Measurements from ENCODE around the gene UBE2E1.

The UBE2E1 gene

DNA sequence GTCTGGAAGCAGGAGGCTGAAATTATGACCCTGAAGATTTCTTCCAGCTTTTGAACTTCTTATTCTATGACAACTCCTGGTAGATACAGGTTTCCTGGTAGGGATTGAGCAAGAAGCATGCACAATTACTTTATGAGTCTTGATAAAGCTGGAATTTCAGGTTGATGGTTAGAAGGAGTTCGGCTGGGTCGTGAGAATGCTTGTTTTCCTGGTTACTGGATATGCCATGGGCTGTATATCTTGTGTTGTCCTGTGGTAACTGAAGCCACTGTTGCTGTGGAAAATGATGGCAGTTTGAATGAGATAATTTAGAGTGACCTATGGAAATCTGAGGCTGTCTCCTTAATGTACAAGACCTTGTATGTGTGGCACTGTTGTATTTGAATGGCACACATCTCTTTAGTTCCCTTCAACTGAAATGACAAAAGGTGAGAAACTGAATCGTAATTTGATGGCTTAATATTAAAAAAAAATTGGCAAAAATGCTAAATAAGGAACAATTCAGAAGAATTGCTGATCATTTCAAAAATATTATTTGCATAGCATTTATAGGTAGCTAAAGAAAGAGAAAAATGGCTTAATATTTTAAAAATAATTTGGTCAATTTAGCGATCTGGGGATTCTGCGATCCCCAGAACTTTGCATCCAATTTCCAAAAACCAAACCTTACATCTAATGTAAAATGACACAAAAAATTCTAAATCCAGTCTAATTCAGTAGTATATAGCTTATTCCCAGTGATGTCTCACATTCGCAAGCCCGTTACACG lies 1.1 kb upstream of the UBE2E1 start:
- Histone ChIP-seq H3K4me1 (peaks cover 19 to 29% (median 27%) of the 10 kb centered on the region in 10 experiments), H3K36me3 (peaks cover 8 to 23% (median 11%) of the 10 kb centered on the region in 11 experiments; a peak in 12 of 22 replicates), H3K9ac (0 out of 22 replicates have a peak overlapping the region, but pooled peaks of 1 of the 11 experiments have one; percentile 98), H3K27ac (no peak overlapping the region), H3K9me3 (replicated peaks in 1 of 11) (no peaks in the 10 kb centered on the region), H3K4me3 (no peak overlapping the region; a peak in 1 of 20 replicates), H3K4me2 (peak overlapping the region in 5 of 11 experiments; percentile 67 to 87 (median 76); a peak in 3 of 22 replicates), H3K27me3 (no peaks in the 10 kb centered on the region), H4K20me1 (peaks cover 24 to 30% (median 27%) of the 10 kb centered on the region in 11 experiments)
- TF ChIP-seq Cebpa-rat (IDR thresholded peaks at IDR 0.05) = no peak

DNA sequence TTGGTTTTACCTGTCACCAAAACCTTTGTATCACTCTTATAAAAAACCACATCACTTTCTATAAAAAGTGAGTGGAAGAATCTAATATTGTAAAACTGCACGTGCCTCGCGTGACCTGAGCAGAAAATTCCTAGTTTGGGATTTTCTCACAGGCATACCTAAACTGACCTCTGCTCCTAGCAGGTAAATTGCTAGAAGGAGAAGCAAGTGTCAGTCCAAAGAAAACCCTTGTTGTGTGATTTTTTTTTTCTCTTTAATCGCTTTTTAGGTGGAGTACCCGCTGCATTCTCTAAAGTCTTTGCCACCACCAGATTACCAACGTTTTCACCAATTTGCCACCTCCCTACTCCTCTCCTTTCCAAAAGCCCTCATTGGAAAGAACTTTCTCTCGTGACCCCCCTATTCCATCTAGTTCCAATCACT lies 534 bp upstream of the UBE2E1 start:
- Histone ChIP-seq H3K27me3 (no peaks in the 10 kb centered on the region), H4K20me1 (peaks cover 30 to 36% (median 33%) of the 10 kb centered on the region in 11 experiments), H3K4me1 (peaks cover 25 to 35% (median 33%) of the 10 kb centered on the region in 10 experiments), H3K9ac (peak overlapping the region; percentile 93 to 99 (median 97); a peak in 20 of 22 replicates), H3K4me2 (peak overlapping the region; percentile 38 to 87 (median 68)), H3K27ac (peak overlapping the region; percentile 59 to 98 (median 96); a peak in 21 of 22 replicates), H3K9me3 (replicated peaks in 1 of 11) (no peaks in the 10 kb centered on the region), H3K4me3 (peak overlapping the region; percentile 78 to 89 (median 82)), H3K36me3 (peaks cover 8 to 24% (median 11%) of the 10 kb centered on the region in 11 experiments; a peak in 12 of 22 replicates)
- TF ChIP-seq Cebpa-rat (IDR thresholded peaks at IDR 0.05) = no peak

DNA sequence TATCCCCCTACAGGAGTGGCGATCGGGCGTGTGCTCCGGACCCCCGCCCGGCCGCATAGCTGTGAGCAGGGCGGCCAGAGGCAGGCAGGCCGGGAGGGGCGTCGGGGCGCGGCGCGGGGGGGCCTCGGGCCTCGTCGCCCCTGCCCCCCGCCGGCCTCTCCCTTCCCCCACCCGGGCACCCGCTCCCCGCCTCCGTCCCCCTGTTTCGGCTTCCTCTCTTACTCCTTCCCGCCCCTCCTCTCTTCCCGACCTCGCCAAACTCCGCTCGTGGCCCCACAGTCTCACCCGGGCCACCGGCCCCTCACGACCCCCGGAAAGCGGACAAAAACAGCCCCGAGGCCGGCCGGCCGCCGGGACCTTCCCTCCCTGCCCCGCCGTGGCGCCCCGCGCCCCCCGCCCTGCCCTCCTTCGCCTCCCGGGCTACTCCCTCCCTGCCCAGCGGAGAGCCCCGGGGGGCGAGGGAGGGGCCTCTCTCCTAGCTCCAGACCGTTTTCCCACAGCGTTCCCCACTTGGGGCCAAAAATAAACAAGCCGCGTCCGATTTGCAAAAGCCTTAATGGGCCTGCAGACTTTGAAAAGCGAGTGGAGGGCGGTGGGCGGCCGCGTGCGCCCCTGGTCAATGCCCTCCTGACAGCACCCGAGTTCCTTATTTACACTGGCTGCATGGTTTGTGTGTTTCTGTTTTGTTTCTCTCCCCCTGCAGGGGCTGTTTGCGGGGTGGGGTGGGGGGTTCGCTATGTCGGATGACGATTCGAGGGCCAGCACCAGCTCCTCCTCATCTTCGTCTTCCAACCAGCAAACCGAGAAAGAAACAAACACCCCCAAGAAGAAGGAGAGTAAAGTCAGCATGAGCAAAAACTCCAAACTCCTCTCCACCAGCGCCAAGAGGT lies 1.0 kb downstream of the UBE2E1 start:
- Histone ChIP-seq H3K4me2 (peak overlapping the region; percentile 95 to 99 (median 97)), H3K27me3 (no peaks in the 10 kb centered on the region), H3K9me3 (replicated peaks in 1 of 11) (no peaks in the 10 kb centered on the region), H3K4me3 (peak overlapping the region; percentile 78 to 89 (median 82)), H3K4me1 (peaks cover 37 to 48% (median 45%) of the 10 kb centered on the region in 10 experiments), H3K36me3 (peaks cover 14 to 32% (median 19%) of the 10 kb centered on the region in 11 experiments; a peak in 17 of 22 replicates), H3K9ac (peak overlapping the region; percentile 93 to 99 (median 97)), H4K20me1 (peaks cover 46 to 51% (median 48%) of the 10 kb centered on the region in 11 experiments), H3K27ac (peak overlapping the region; percentile 92 to 98 (median 96))
- TF ChIP-seq Cebpa-rat (IDR thresholded peaks at IDR 0.05) = no peak

DNA sequence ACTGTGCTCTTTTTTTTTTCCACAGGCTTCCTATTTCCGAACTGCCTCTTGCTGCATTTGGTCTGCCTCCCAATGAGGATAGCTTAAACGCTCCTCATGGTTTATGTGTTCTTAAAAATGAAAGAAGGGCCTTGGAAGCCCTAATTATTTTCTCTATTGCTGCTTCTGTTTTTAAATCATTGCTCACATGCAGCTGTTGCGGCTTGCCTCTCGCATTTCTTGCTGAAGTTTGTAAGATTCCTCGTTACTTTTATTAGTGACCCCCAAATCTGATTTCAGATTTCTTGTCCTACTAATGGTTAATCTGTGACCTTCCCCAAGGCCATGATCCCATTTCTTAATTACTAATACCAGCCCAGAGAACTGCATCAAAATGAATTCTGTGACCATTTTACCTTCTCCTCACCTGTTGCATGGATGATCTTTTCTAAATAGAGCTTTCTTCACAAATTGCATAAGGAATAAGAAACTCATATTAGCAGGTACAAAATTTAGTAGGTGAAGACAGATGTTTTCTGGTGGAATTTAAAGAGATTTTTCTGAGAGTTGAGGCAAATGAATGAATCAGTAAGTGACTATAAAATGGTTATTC lies 1.8 kb downstream of the UBE2E1 start:
- Histone ChIP-seq H3K27ac (peak overlapping the region; percentile 92 to 98 (median 96); a peak in 20 of 22 replicates), H3K4me1 (peaks cover 37 to 55% (median 51%) of the 10 kb centered on the region in 10 experiments), H3K27me3 (no peaks in the 10 kb centered on the region), H3K4me3 (peak overlapping the region; percentile 78 to 89 (median 82)), H3K9me3 (replicated peaks in 1 of 11) (no peaks in the 10 kb centered on the region), H3K36me3 (peaks cover 21 to 39% (median 26%) of the 10 kb centered on the region in 11 experiments; a peak in 21 of 22 replicates), H3K9ac (peak overlapping the region; percentile 93 to 99 (median 97)), H3K4me2 (peak overlapping the region; percentile 95 to 99 (median 97)), H4K20me1 (peaks cover 50 to 59% (median 54%) of the 10 kb centered on the region in 11 experiments)
- TF ChIP-seq Cebpa-rat (IDR thresholded peaks at IDR 0.05) = no peak

DNA sequence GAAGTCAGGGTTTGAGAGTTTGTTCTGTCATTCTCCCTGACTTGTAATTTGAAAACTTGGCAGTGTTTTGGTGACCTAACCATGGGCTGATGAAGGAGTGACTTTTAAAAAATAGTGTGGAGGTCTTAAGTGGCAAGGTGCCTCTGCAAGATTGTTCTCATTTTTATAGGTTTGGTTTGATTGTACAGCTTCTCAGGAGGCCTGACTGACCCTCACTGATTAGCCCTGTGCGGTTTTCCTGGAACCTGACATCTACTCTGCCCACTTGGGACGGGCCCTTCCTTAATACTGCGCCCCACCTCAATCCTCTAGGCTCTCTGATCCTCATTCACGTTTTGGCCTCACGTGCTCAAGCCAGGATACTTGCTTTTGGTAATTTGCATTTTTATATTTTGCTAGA lies 2.8 kb downstream of the UBE2E1 start:
- Histone ChIP-seq H3K36me3 (peaks cover 32 to 49% (median 36%) of the 10 kb centered on the region in 11 experiments), H3K27ac (peak overlapping the region in 3 of 11 experiments; percentile 10 to 96 (median 14); a peak in 2 of 22 replicates), H3K9ac (peak overlapping the region; percentile 93 to 99 (median 97); a peak in 21 of 22 replicates), H3K4me3 (peak overlapping the region; percentile 78 to 89 (median 82); a peak in 17 of 20 replicates), H3K27me3 (no peaks in the 10 kb centered on the region), H4K20me1 (peaks cover 52 to 69% (median 64%) of the 10 kb centered on the region in 11 experiments), H3K4me2 (peak overlapping the region; percentile 95 to 99 (median 97)), H3K4me1 (peaks cover 37 to 56% (median 52%) of the 10 kb centered on the region in 10 experiments), H3K9me3 (replicated peaks in 1 of 11) (no peaks in the 10 kb centered on the region)
- TF ChIP-seq Cebpa-rat (IDR thresholded peaks at IDR 0.05) = no peak

DNA sequence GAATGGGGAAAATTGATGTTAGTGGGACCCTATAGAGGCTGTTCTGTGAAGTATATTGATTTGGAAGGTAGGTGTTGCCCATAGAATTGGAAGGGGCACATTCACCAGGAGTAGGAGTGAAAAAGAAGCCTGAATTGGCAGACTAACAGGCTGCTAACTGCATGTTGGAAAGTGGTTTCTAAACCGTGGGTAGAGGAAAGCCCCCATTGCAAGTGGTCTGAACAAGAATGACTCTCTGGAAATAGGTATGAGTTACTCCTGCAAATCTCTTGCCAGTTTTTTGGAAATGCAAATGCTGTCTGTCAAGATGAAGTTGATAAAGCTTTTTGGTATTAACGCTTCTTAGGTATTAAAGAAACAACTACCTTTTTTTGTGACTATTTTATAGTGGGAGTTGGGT lies 3.5 kb downstream of the UBE2E1 start:
- no peaks in the 10 kb centered on the region for H3K27me3 ChIP-seq
- peaks cover 54 to 76% (median 72%) of the 10 kb centered on the region in 11 experiments for H4K20me1 ChIP-seq
- peaks cover 37 to 56% (median 52%) of the 10 kb centered on the region in 10 experiments for H3K4me1 ChIP-seq
- H3K36me3 ChIP-seq = peaks cover 39 to 57% (median 43%) of the 10 kb centered on the region in 11 experiments
- H3K4me3 ChIP-seq = peak overlapping the region; percentile 78 to 89 (median 82); a peak in 17 of 20 replicates
- peak overlapping the region; percentile 2 to 99 (median 97); a peak in 16 of 22 replicates for H3K9ac ChIP-seq
- H3K4me2 ChIP-seq = peak overlapping the region; percentile 95 to 99 (median 97)
- TF ChIP-seq Cebpa-rat (IDR thresholded peaks at IDR 0.05) = no peak
- H3K9me3 ChIP-seq (replicated peaks in 1 of 11) = no peaks in the 10 kb centered on the region
- peak overlapping the region in 3 of 11 experiments; percentile 84 to 89 (median 88); a peak in 4 of 22 replicates for H3K27ac ChIP-seq

DNA sequence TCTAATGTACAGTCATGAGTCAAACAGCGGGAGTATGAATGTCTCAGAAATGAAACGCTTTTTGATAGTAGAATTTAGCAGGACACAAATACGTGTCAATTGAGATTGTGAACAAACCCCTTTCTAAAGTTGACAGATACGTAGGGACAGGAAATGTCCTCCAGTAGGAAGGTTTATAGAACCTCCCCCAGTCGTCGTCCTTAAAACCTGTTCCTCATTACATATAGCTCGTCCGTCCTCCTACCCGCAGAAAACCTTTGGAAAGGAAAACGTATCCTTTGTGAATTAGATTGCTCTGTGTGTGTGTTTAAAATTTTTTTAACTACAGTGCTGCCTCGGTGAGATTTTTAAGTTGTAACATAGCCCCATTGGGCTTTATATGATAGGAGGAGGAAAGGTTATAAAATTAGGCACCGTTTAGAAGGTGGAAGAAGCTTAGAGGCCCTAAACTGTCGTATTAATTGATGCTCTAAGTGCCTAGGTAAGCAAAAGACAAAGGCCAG lies 4.1 kb downstream of the UBE2E1 start:
- Histone ChIP-seq H3K4me1 (peaks cover 38 to 62% (median 56%) of the 10 kb centered on the region in 10 experiments), H3K4me2 (peak overlapping the region; percentile 95 to 99 (median 97)), H3K9ac (peak overlapping the region; percentile 81 to 98 (median 95)), H3K27ac (peak overlapping the region; percentile 75 to 90 (median 87)), H3K9me3 (replicated peaks in 1 of 11) (0 out of 22 replicates have a peak, but pooled peaks cover 0 to under 1% (median 0%) of the 10 kb centered on the region in 11 experiments), H3K27me3 (no peaks in the 10 kb centered on the region), H3K4me3 (peak overlapping the region; percentile 78 to 89 (median 82)), H3K36me3 (peaks cover 45 to 63% (median 49%) of the 10 kb centered on the region in 11 experiments), H4K20me1 (peaks cover 59 to 82% (median 78%) of the 10 kb centered on the region in 11 experiments)
- TF ChIP-seq Cebpa-rat (IDR thresholded peaks at IDR 0.05) = no peak
